Breast epithelium (tissue), 3 donors: ENCODE results near the gene RPS6KA3.

Experiments
- CTCF ChIP-seq, 3 donors: fragments of 450-650 bp; IDR thresholded peaks; one replicate each; pipeline ENCODE4 v1.5.1; 2016 to 2017; ENCODE audit warnings: antibody characterized with exemption in 3 of 3, mild to moderate bottlenecking in 3 of 3, moderate library complexity in 3 of 3
- POLR2A ChIP-seq: fragments of 450-650 bp; IDR thresholded peaks from one replicate; pipeline ENCODE4 v1.6.1; 2016; ENCODE audit warnings: antibody characterized with exemption, mild to moderate bottlenecking, moderate library complexity
- POLR2AphosphoS5 ChIP-seq, 3 donors: sonication (generic); formaldehyde crosslinking; IDR thresholded peaks; one replicate each; pipeline ENCODE4 v1.6.1; 2017; ENCODE audit warnings: antibody characterized with exemption in 3 of 3

- TF ChIP-seq CTCF (IDR thresholded peaks at IDR 0.05) (no peak), POLR2A (no peak), POLR2AphosphoS5 (IDR thresholded peaks at IDR 0.05) (no peak)
Observed at GRCh38 chrX:20284444-20284843, 17.7 kb upstream of the RPS6KA3 start.
